Left ventricle myocardium inferior (tissue), 1 donor: ENCODE data around the gene FGF5. TPM values are rescaled to one million over a fixed set of nuclear protein-coding genes. Genes with fewer than 3 reads are reported as not detected.

Source experiments
- DNase-seq: peaks from one replicate; pipeline ENCODE4 v3.0.0-alpha.2; 2020
- H3K27ac ChIP-seq: fragments of 200-600 bp; replicated peaks from 2 replicates; pipeline ENCODE4 v1.8.0; 2021
- H3K27me3 ChIP-seq: fragments of 200-600 bp; 2 replicates; pipeline ENCODE4 v1.8.0; 2021; ENCODE audit warnings: low read depth
- H3K36me3 ChIP-seq: fragments of 200-600 bp; 2 replicates; pipeline ENCODE4 v1.8.0; 2021
- H3K4me1 ChIP-seq: fragments of 200-600 bp; 2 replicates; pipeline ENCODE4 v1.8.0; 2021
- H3K4me3 ChIP-seq: fragments of 200-600 bp; 2 replicates; pipeline ENCODE4 v1.8.0; 2021; ENCODE audit warnings: mild to moderate bottlenecking, moderate library complexity
- H3K9me3 ChIP-seq: fragments of 200-600 bp; replicated peaks from 2 replicates; pipeline ENCODE4 v1.8.0; 2021
- intact Hi-C: fragments of 100-400 bp; cut with micrococcal nuclease; formaldehyde crosslinking; loops from one replicate; pipeline ENCODE4 v1.11.0; 2022
- total RNA-seq: library from RNA; stranded (reverse); fragmentation: NEBNext Ultra II Directional; extraction: Animal tissue kit (Norgen Biotek cat#: 25700); gene quantifications from one replicate; pipeline ENCODE4 v1.2.1, GENCODE V29; 2021
- TF ChIP-seq, protein P1 (sequence below): fragments of 200-600 bp; IDR thresholded peaks from 2 replicates; pipeline ENCODE4 v1.8.0; 2021; ENCODE audit warnings: antibody characterized with exemption, mild to moderate bottlenecking, borderline replicate concordance
- donor health status: DM: no; HTN: yes; CAD: no; lungs with severe emphysema.

FGF5 gene
- total RNA-seq, 1 donor from 2014 or later: 1.2 TPM

DNA sequence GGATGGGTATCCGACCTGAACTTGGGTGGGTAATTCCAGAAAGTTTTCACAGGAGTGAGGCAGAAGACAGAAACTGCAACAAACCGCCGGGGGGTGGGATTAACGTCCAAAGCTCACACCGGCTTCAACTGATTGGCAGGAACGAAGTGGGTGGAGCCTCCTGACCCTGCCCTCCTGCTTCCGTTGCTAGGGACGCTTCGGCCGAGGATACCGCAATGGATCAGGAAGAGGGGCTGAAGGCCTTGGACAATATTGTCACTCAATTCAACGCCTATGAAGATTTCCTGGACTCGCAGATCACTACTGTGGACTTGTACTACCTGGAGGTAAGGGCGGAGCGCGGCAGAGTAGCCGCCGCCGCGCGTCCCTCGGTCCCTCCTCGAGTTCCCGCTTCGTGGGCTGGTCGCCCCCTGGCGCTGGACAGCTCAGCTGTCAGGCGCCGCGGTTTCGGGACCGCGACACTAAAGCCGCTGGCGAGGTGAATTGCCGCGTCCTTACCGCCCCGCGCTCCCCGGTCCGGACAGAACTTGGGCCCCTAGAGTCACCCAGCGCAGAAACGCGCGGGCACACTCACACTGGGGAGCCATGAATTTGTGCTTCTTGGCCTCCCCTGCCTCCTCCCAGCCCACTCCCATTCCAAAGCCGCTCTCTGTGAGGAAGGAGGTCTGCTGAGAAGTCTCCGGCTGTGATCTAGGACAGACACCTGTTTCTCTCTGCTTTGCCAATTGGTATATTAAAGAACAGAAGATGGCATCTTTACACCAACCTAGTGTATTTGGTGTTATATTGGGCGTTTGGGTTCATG is 69.3 kb downstream of the FGF5 start, which contains the start of gene CFAP299:
Gene CFAP299, plus strand, starts transcription at position 177 of the 805 bp plus-strand sequence.
- DNase-seq: peak; percentile 82
- H3K36me3 ChIP-seq: no peaks in the 10 kb centered on the region
- H3K27me3 ChIP-seq: peaks cover 41% of the 10 kb centered on the region
- intact Hi-C loops: no loop called here
- H3K4me1 ChIP-seq: peaks cover 16% of the 10 kb centered on the region
- TF ChIP-seq, protein P1, sequence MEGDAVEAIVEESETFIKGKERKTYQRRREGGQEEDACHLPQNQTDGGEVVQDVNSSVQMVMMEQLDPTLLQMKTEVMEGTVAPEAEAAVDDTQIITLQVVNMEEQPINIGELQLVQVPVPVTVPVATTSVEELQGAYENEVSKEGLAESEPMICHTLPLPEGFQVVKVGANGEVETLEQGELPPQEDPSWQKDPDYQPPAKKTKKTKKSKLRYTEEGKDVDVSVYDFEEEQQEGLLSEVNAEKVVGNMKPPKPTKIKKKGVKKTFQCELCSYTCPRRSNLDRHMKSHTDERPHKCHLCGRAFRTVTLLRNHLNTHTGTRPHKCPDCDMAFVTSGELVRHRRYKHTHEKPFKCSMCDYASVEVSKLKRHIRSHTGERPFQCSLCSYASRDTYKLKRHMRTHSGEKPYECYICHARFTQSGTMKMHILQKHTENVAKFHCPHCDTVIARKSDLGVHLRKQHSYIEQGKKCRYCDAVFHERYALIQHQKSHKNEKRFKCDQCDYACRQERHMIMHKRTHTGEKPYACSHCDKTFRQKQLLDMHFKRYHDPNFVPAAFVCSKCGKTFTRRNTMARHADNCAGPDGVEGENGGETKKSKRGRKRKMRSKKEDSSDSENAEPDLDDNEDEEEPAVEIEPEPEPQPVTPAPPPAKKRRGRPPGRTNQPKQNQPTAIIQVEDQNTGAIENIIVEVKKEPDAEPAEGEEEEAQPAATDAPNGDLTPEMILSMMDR: peak; percentile 63
- peak within 1 kb of the TSS; percentile 70 for H3K4me3 ChIP-seq
- H3K27ac ChIP-seq: no peak within 1 kb of the TSS
- H3K9me3 ChIP-seq: no peaks in the 10 kb centered on the region

- DNase-seq: no peak
- Histone ChIP-seq H3K4me1 (peaks cover 16% of the 10 kb centered on the region), H3K4me3 (peak overlapping the region; percentile 70), H3K27me3 (peaks cover 41% of the 10 kb centered on the region), H3K36me3 (no peaks in the 10 kb centered on the region), H3K27ac (no peak overlapping the region), H3K9me3 (peaks cover 4% of the 10 kb centered on the region)
- intact Hi-C loops: no loop called here
- TF ChIP-seq, protein P1: peak; percentile 40
Observed at GRCh38 chr4:80336582-80336981, 70.1 kb downstream of the FGF5 start.

DNA sequence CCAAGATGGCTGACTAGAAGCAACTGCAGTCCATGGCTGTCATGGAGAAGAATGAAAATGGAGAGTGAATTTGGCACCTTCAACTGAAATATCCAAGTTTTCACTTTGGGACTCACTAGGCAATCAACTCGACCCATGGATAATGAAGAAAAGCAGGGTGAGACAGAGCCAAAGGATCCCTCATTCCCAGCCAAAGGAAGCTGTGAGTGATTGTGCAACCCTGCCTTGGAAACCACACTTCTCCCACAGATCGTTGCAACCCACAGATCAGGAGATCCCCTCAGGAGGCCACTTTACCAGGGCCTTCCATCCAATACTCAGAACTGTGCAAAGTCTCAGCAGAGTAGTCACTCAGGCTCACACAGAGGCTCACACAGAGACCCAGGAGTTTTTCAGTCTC is 73.6 kb downstream of the FGF5 start:
- TF ChIP-seq, protein P1: no peak
- intact Hi-C loops: no loop called here
- H3K4me3 ChIP-seq: no peak overlapping the region
- H3K27me3 ChIP-seq: peaks cover 32% of the 10 kb centered on the region
- no peaks in the 10 kb centered on the region for H3K36me3 ChIP-seq
- H3K9me3 ChIP-seq: peaks cover 34% of the 10 kb centered on the region
- DNase-seq: no peak
- peaks cover 16% of the 10 kb centered on the region for H3K4me1 ChIP-seq
- no peak overlapping the region for H3K27ac ChIP-seq

Other genes starting within 250 kb of the FGF5 start
- 42.4 TPM for gene ANTXR2, start 193.4 kb upstream of the FGF5 start, total RNA-seq
- gene PRDM8, start 69.2 kb upstream of the FGF5 start, total RNA-seq: 0.66 TPM
- gene CFAP299, start 69.1 kb downstream of the FGF5 start, total RNA-seq: not detected